CD4-positive, alpha-beta T cell treated with Interleukin-4 for 4 hours (primary cell): Measurements from ENCODE around the gene EPHA8.

Source experiments
- DNase-seq: peaks from one replicate; pipeline ENCODE4 v3.0.0-alpha.2; 2020

EPHA8 gene

GRCh38 chr1:22595108-22595507, 31.8 kb downstream of the EPHA8 start:
- no peak for DNase-seq

- DNase-seq = no peak
Measured at GRCh38 chr1:22597301-22597965, 34.1 kb downstream of the EPHA8 start.

- no peak for DNase-seq
Measured at GRCh38 chr1:22597996-22598395, 34.7 kb downstream of the EPHA8 start.

GRCh38 chr1:22598736-22599135, 35.4 kb downstream of the EPHA8 start:
- DNase-seq = no peak

- DNase-seq = no peak
Measured at GRCh38 chr1:22600071-22600816, 37.0 kb downstream of the EPHA8 start.

GRCh38 chr1:22600817-22601605, 37.7 kb downstream of the EPHA8 start:
- no peak for DNase-seq

- no peak for DNase-seq
Measured at GRCh38 chr1:22601610-22602009, 38.3 kb downstream of the EPHA8 start.

GRCh38 chr1:22602060-22602740, 38.9 kb downstream of the EPHA8 start:
- DNase-seq = no peak

- DNase-seq = no peak
Measured at GRCh38 chr1:22606161-22606560, 42.9 kb downstream of the EPHA8 start.

GRCh38 chr1:22607154-22607553, 43.9 kb downstream of the EPHA8 start:
- no peak for DNase-seq

GRCh38 chr1:22608361-22608760, 45.1 kb downstream of the EPHA8 start:
- no peak for DNase-seq

- no peak for DNase-seq
Measured at GRCh38 chr1:22609291-22609690, 46.0 kb downstream of the EPHA8 start.

GRCh38 chr1:22611530-22611947, 48.2 kb downstream of the EPHA8 start:
- DNase-seq = no peak

GRCh38 chr1:22612671-22613571, 49.6 kb downstream of the EPHA8 start:
- no peak for DNase-seq

- no peak for DNase-seq
Measured at GRCh38 chr1:22613572-22613918, 50.3 kb downstream of the EPHA8 start.

- DNase-seq = no peak
Measured at GRCh38 chr1:22613951-22614350, 50.7 kb downstream of the EPHA8 start.

- DNase-seq = no peak
Measured at GRCh38 chr1:22615886-22616285, 52.6 kb downstream of the EPHA8 start.

GRCh38 chr1:22616571-22616970, 53.3 kb downstream of the EPHA8 start:
- DNase-seq = no peak

GRCh38 chr1:22618056-22618455, 54.8 kb downstream of the EPHA8 start:
- DNase-seq = no peak

GRCh38 chr1:22619252-22619651, 56.0 kb downstream of the EPHA8 start:
- DNase-seq = no peak

GRCh38 chr1:22619798-22620197, 56.5 kb downstream of the EPHA8 start:
- DNase-seq = no peak

GRCh38 chr1:22621761-22622160, 58.5 kb downstream of the EPHA8 start:
- DNase-seq = no peak
